ENCODE results near the gene CDH23.

Gene CDH23

DNA sequence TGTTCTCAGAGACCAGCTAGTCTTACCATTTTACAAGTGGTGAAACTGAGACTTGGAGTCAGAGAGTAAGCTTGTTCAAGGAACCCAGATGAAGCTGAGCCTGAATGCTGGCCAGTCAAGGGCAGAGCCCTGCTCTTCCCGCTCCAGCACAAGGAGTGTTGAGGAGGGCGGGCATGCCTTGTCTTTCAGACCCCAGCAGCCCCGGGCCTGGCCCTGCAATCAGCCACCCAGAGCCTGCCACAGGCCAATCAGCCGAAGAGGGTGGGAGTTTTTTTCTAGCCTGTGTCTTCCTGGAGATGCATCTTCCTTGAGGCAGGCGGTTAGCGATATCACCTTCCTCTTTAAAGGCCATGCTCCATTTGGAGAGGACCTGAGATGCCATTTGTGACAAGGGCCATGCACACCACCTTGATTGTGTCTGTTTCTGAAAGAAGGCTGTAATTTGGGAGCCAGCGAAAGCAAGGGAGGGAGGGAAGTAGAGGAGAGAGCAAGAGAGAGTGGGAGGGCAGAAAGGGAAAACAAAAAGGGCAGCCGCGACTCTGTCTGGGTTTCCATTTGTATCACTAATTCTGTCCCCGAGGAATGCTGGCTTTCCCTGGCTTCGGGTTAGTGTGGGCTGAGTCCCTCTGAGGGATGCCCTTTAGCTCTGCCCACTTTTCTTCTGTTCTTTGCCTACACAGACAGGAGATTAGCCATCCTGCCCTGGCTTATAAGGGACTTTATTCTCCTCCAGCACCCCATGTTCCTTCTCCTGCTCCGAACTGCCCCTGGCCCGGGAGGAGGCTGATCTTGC, 8.0 kb downstream of the CDH23 start:
- H3K36me3 ChIP-seq: no peaks in the 10 kb centered on the region
- peaks cover 0 to 52% of the 10 kb centered on the region in 2 donors for H3K27me3 ChIP-seq
- TF ChIP-seq, protein P1, sequence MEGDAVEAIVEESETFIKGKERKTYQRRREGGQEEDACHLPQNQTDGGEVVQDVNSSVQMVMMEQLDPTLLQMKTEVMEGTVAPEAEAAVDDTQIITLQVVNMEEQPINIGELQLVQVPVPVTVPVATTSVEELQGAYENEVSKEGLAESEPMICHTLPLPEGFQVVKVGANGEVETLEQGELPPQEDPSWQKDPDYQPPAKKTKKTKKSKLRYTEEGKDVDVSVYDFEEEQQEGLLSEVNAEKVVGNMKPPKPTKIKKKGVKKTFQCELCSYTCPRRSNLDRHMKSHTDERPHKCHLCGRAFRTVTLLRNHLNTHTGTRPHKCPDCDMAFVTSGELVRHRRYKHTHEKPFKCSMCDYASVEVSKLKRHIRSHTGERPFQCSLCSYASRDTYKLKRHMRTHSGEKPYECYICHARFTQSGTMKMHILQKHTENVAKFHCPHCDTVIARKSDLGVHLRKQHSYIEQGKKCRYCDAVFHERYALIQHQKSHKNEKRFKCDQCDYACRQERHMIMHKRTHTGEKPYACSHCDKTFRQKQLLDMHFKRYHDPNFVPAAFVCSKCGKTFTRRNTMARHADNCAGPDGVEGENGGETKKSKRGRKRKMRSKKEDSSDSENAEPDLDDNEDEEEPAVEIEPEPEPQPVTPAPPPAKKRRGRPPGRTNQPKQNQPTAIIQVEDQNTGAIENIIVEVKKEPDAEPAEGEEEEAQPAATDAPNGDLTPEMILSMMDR (IDR thresholded peaks at IDR 0.05): no peak
- intact Hi-C loops (cut with DNase I; ENCODE audit: low total_unique reads): no loop called here
- no peak overlapping the region for H3K27ac ChIP-seq
- H3K4me3 ChIP-seq: no peak overlapping the region
- H3K9me3 ChIP-seq: no peaks in the 10 kb centered on the region
- DNase-seq: no peak
- H3K4me1 ChIP-seq: no peaks in the 10 kb centered on the region

DNA sequence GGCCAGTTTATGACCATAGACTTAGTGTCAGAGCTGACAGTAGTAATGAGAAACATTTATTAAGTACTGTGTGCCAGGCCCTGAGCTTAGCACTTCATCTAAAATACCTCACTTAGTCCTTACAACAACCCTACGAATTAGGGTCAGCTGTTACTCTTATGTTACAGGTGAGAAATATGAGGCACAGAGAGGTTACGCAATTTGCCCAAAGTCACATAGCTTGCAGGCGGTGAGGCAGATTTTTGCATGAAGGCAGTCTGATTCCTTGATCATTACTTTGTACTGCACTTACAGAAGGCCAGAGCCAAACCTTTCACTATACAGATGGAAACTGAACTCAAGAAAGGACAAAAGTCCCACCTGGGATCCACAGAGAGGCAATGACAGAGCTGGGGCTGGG, 10.2 kb downstream of the CDH23 start:
- H3K9me3 ChIP-seq: peaks cover 0 to 7% (median 0%) of the 10 kb centered on the region in 3 donors
- H3K27ac ChIP-seq: no peak overlapping the region
- intact Hi-C loops (cut with DNase I; ENCODE audit: low total_unique reads): no loop called here
- H3K36me3 ChIP-seq: no peaks in the 10 kb centered on the region
- H3K27me3 ChIP-seq: peaks cover 0 to 31% of the 10 kb centered on the region in 2 donors
- H3K4me1 ChIP-seq: no peaks in the 10 kb centered on the region
- no peak for DNase-seq
- no peak overlapping the region for H3K4me3 ChIP-seq
- TF ChIP-seq, protein P1 (IDR thresholded peaks at IDR 0.05): no peak

DNA sequence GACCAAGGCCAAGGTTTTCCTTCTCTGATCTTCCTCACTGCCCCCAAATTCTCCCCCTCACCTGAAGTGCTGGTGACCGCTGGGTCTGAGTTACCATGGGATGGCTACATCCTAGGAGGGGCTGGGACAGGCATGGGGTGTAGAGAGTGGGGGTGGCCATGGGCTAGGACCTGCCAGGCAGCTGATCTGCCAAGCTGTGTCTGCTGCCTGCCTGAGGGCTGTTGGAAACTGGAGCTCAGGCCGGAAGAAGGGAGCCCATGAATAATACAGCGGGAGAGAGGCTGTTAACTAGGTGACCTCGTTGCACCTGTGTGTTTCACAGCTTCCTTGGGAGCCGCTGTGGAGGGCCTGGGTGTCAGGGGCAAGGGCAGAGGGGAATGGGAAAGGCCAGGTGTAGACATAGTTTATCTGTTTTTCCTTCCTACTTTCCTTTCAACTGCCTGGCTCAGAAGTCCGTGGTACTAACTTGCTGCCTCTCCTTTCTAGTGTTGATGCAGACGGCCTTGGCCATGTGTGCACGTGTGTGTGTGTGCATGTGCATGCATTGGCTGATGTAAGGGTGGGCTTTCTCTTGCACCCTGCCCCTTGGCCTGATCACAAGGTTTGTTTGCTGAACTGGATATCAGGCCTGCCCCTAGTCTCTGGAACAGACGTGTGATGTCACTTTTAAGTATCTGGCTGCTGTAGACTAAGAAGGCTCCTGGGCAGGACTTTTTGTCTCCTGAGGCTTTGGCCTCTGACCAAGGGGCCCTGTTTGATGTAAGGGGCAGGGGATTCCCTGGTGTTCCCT, 11.9 kb downstream of the CDH23 start:
- Histone ChIP-seq H3K27ac (no peak overlapping the region), H3K27me3 (peaks cover 0 to 16% of the 10 kb centered on the region in 2 donors), H3K4me1 (no peaks in the 10 kb centered on the region), H3K4me3 (no peak overlapping the region), H3K9me3 (peaks cover 0 to 12% (median 0%) of the 10 kb centered on the region in 3 donors), H3K36me3 (no peaks in the 10 kb centered on the region)
- DNase-seq: no peak
- intact Hi-C loops (cut with DNase I; ENCODE audit: low total_unique reads): no loop called here
- TF ChIP-seq, protein P1 (IDR thresholded peaks at IDR 0.05): no peak

DNA sequence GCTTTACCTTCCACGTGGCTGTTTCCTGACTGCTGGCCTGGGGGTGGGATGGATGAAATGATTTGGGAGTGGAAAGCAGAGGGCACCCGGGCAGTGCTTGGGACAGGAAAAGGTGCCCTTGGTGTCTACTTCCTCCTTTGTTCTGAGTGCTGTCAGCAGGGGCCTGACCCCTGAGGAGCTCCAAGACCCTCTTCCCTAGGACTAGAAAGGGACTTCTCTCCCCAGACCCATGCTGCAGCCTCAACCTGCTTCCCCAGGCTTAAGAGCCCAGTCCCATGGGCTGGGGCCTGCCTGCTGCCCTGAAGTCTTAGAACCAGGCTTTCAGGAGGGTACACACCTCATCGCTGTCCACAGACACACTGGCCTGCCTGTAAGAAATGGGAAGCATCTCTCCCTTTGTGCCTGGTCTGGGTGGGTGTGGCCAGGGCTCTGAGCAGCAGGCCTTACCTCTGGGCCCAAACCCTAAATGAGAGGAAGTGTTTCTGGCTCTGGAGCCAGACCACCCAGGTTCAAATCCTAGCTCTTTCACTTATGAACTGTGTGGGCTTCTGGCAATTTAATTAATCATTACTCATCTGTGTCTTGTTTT, 12.9 kb downstream of the CDH23 start:
- H3K4me1 ChIP-seq: no peaks in the 10 kb centered on the region
- peak in 1 of 2 donors; percentile 11 for DNase-seq
- peaks cover 0 to 7% of the 10 kb centered on the region in 2 donors for H3K27me3 ChIP-seq
- no peak overlapping the region for H3K4me3 ChIP-seq
- H3K9me3 ChIP-seq: peaks cover 0 to 12% (median 0%) of the 10 kb centered on the region in 3 donors
- TF ChIP-seq, protein P1 (IDR thresholded peaks at IDR 0.05): no peak
- no peak overlapping the region for H3K27ac ChIP-seq
- intact Hi-C loops (cut with DNase I; ENCODE audit: low total_unique reads): no loop called here
- no peaks in the 10 kb centered on the region for H3K36me3 ChIP-seq

DNA sequence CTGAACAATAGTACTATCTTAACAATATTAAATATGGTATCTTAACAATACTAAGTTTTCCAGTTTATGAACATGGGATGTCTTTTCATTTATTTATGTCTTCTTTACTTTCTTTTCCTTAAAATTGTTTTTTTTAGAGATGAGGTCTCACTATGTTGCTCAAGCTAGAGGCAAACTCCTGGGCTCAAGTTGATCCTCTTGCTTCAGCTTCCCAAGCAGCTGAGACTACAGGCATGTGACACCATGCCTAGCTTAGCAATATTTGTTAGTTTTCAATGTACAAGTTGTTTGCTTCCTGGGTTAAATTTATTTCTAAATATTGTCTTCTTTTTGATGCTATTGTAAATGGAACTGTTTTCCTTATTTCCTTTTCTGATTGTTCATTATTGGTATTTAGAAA, 16.9 kb downstream of the CDH23 start:
- peaks cover 0 to 12% (median 0%) of the 10 kb centered on the region in 3 donors for H3K9me3 ChIP-seq

More for the DNA sequence above, 16.9 kb downstream of the CDH23 start:
- H3K27me3 ChIP-seq: no peaks in the 10 kb centered on the region
- no peaks in the 10 kb centered on the region for H3K4me1 ChIP-seq
- DNase-seq: no peak
- H3K36me3 ChIP-seq: no peaks in the 10 kb centered on the region
- TF ChIP-seq, protein P1 (IDR thresholded peaks at IDR 0.05): no peak
- H3K4me3 ChIP-seq: no peak overlapping the region
- H3K27ac ChIP-seq: no peak overlapping the region
- intact Hi-C loops (cut with DNase I; ENCODE audit: low total_unique reads): no loop called here
